Omental fat pad (tissue), 4 donors: ENCODE data around the gene ISG20L2. TPM values are rescaled to one million over a fixed set of nuclear protein-coding genes. Genes with fewer than 3 reads are reported as not detected.

Experiments used
- ATAC-seq: fragments of 150-250 bp; one replicate; pipeline ENCODE4 v1.9.1; 2016; ENCODE audit warnings: mild to moderate bottlenecking, moderate library complexity; ENCODE audit not compliant: low FRiP score
- DNase-seq: peaks from one replicate; pipeline ENCODE4 v3.0.0-alpha.2; 2019; ENCODE audit warnings: low spot score
- total RNA-seq, 4 donors: library from RNA; depleted of rRNA; stranded (reverse); fragments of >200 nt; gene quantifications; one replicate each; pipeline ENCODE4 v1.1.0, GENCODE V29; 2016
- TF ChIP-seq, protein P1 (sequence below), 3 donors: fragments of 450-650 bp; IDR thresholded peaks; one replicate each; pipeline ENCODE4 v1.5.1; 2016 to 2017; ENCODE audit warnings: antibody characterized with exemption in 3 of 3, mild to moderate bottlenecking in 3 of 3, moderate library complexity in 2 of 3

Gene ISG20L2
- total RNA-seq, 4 donors from 2014 or later: 19.8 to 34.1 (median 28.2) TPM

DNA sequence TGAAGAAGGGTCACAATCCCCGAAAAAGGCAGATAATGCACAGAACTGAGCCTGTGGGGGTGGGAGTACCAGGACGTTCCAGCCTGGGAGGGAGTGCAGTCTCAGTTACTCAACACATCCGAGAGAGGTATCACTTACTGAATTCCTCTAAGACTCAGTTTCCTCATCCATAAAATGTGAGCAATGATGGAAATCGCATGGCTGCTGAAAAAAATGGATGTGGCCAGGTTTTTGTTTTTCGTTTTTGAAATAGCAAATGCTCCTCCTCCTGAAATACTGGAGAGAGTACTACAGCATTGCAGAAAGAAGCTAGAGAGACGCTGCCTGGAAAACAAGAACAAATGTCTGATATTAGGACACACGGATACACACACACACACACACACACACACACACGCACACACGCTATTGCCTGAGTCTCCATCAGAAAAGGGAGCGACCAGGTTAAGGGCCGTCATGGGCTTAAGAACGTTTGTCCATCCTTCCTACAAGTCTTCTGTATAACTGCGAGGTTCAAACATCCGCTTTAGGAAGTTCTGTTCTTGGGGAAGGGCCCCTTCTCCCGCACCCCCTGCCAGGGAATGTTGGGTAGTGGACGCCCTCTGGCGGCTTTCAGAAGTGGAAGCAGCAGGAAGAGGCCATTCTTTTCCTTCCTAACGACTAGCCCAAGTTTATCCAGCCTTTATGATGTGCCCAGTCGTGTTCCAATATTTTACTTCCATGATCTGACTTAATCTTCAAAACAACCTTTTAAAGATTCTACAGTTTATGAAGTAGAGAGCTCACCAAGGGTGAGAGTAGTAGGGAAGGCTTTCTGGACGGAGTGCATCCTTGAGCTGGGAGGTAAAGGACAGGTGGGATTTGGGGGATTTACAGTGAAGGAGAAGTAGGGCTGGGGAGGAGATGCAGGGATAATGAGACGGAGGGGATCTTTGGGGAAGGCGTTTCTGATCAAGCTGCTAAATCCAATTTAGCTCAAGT is 50.7 kb downstream of the ISG20L2 start:
- peak; percentile 55 for ATAC-seq
- no peak for DNase-seq

GRCh38 chr1:156676820-156677615 is 51.5 kb downstream of the ISG20L2 start, which contains the start of gene NES:
TSS of gene NES (minus strand) at chr1:156677407. CDS start at chr1:156677264, 143 bp downstream.
- ATAC-seq (peak; percentile 35), DNase-seq (no peak)
- TF ChIP-seq, protein P1, sequence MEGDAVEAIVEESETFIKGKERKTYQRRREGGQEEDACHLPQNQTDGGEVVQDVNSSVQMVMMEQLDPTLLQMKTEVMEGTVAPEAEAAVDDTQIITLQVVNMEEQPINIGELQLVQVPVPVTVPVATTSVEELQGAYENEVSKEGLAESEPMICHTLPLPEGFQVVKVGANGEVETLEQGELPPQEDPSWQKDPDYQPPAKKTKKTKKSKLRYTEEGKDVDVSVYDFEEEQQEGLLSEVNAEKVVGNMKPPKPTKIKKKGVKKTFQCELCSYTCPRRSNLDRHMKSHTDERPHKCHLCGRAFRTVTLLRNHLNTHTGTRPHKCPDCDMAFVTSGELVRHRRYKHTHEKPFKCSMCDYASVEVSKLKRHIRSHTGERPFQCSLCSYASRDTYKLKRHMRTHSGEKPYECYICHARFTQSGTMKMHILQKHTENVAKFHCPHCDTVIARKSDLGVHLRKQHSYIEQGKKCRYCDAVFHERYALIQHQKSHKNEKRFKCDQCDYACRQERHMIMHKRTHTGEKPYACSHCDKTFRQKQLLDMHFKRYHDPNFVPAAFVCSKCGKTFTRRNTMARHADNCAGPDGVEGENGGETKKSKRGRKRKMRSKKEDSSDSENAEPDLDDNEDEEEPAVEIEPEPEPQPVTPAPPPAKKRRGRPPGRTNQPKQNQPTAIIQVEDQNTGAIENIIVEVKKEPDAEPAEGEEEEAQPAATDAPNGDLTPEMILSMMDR (IDR thresholded peaks at IDR 0.05): no peak

More for the DNA sequence above, 50.7 kb downstream of the ISG20L2 start:
- TF ChIP-seq, protein P1 (IDR thresholded peaks at IDR 0.05): peak in 1 of 3 donors; percentile 63

DNA sequence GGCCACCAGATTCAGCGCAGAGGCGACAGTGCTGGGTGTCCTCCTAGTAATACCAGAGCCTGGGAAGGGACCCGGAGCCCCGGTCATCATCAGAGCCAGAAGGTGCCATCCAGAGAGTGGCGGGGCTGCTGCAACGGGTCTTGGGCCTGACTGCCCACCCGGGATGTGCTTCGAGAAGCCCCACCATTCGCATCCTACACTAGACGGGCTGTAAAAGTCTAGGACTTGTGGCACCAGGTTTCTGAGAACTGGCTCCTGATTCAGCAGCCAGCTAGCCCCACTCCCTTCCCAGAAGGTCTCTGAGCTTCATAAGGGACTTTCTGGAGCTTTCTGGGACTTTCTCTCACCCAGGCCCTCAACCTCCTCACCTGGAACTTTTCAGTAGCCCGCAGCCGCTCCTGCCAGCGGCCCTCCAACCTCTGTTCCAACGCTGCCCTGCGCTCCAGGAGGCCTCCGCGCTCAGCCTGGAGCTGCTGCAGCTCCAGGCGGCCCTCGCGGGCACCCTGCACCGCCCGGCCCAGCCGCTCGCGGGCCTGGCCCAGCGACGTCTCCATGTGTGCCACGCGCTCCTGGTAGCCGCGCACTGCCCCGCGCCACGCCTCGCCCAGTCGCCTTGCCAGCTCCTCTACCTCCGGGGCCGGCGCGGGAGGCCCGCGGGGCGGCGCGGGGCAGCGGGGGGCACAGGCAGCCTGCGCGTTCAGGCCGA is 52.3 kb downstream of the ISG20L2 start:
- TF ChIP-seq, protein P1 (IDR thresholded peaks at IDR 0.05): no peak
- DNase-seq: no peak
- ATAC-seq: no peak

GRCh38 chr1:156675210-156676113 is 53.1 kb downstream of the ISG20L2 start:
- DNase-seq (no peak), ATAC-seq (no peak)
- TF ChIP-seq, protein P1 (IDR thresholded peaks at IDR 0.05): no peak

GRCh38 chr1:156673387-156674121 is 55.0 kb downstream of the ISG20L2 start:
- DNase-seq (no peak), ATAC-seq (no peak)
- TF ChIP-seq, protein P1 (IDR thresholded peaks at IDR 0.05): no peak

Other genes starting within 250 kb of the ISG20L2 start
- gene MEF2D, start 228.0 kb downstream of the ISG20L2 start, total RNA-seq: 10 to 100 TPM; 22.8 to 33.8 (median 28.1) TPM
- 1 to 10 TPM in 1 of 4 donors, under 1 TPM in 3; 0.16 to 4.2 (median 0.23) TPM for gene IQGAP3, start 156.2 kb downstream of the ISG20L2 start, total RNA-seq
- not detected for gene TTC24, start 149.0 kb downstream of the ISG20L2 start, total RNA-seq
- gene NAXE, start 137.0 kb downstream of the ISG20L2 start, total RNA-seq: 10 to 100 TPM; 49.4 to 71.5 (median 58.9) TPM
- 10 to 100 TPM; 30.2 to 77.5 (median 35.5) TPM for gene GPATCH4, start 127.3 kb downstream of the ISG20L2 start, total RNA-seq
- 1 to 10 TPM in 1 of 4 donors, not detected in 3; 2.8 TPM for gene HAPLN2, start 109.4 kb downstream of the ISG20L2 start, total RNA-seq
- gene BCAN, start 86.6 kb downstream of the ISG20L2 start, total RNA-seq: not detected
- gene NES, start 51.4 kb downstream of the ISG20L2 start, total RNA-seq: 10 to 100 TPM; 17.4 to 76.4 (median 27.7) TPM
- gene CRABP2, start 23.2 kb downstream of the ISG20L2 start, total RNA-seq: 1 to 10 TPM in 3 of 4 donors, not detected in 1; 4.5 to 8.8 (median 8.8) TPM
- 10 to 100 TPM; 12.1 to 25.4 (median 18.8) TPM for gene METTL25B, start 297 bp downstream of the ISG20L2 start, total RNA-seq
- gene MRPL24, start 12.3 kb upstream of the ISG20L2 start, total RNA-seq: 10 to 100 TPM; 45.0 to 74.4 (median 69.8) TPM
- gene HDGF, start 22.9 kb upstream of the ISG20L2 start, total RNA-seq: 100 to 1,000 TPM; 124 to 242 (median 137) TPM
- gene PRCC, start 38.8 kb upstream of the ISG20L2 start, total RNA-seq: 10 to 100 TPM; 25.5 to 34.7 (median 28.2) TPM
- 1 to 10 TPM; 2.2 to 6.5 (median 3.7) TPM for gene SH2D2A, start 88.1 kb upstream of the ISG20L2 start, total RNA-seq
- gene INSRR, start 130.4 kb upstream of the ISG20L2 start, total RNA-seq: under 1 TPM in 3 of 4 donors, not detected in 1; 0.06 to 0.12 (median 0.09) TPM
- gene NTRK1, start 132.1 kb upstream of the ISG20L2 start, total RNA-seq: 1 to 10 TPM; 1.3 to 6.3 (median 1.6) TPM
- 10 to 100 TPM in 2 of 4 donors, 1 to 10 TPM in 2; 5.4 to 29.5 (median 9.0) TPM for gene PEAR1, start 165.0 kb upstream of the ISG20L2 start, total RNA-seq
- not detected for gene LRRC71, start 191.9 kb upstream of the ISG20L2 start, total RNA-seq